GM10266 (cell line): ENCODE results near the gene SLC30A7.

Source experiments
- DNase-seq: peaks from one replicate; pipeline ENCODE4 v3.0.0; 2012; ENCODE audit errors: extremely low spot score
- TF ChIP-seq, protein P1 (sequence below): IDR thresholded peaks from 2 replicates; pipeline ENCODE4 v1.5.1; 2012; ENCODE audit warnings: mild to moderate bottlenecking, low read depth; ENCODE audit not compliant: control insufficient read depth, insufficient read depth; ENCODE audit errors: missing control alignments

Gene SLC30A7

GRCh38 chr1:100988121-100988520 lies 92.2 kb downstream of the SLC30A7 start:
- TF ChIP-seq, protein P1, sequence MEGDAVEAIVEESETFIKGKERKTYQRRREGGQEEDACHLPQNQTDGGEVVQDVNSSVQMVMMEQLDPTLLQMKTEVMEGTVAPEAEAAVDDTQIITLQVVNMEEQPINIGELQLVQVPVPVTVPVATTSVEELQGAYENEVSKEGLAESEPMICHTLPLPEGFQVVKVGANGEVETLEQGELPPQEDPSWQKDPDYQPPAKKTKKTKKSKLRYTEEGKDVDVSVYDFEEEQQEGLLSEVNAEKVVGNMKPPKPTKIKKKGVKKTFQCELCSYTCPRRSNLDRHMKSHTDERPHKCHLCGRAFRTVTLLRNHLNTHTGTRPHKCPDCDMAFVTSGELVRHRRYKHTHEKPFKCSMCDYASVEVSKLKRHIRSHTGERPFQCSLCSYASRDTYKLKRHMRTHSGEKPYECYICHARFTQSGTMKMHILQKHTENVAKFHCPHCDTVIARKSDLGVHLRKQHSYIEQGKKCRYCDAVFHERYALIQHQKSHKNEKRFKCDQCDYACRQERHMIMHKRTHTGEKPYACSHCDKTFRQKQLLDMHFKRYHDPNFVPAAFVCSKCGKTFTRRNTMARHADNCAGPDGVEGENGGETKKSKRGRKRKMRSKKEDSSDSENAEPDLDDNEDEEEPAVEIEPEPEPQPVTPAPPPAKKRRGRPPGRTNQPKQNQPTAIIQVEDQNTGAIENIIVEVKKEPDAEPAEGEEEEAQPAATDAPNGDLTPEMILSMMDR = no peak
- no peak for DNase-seq

GRCh38 chr1:100989306-100990077 lies 93.6 kb downstream of the SLC30A7 start:
- no peak for DNase-seq
- TF ChIP-seq, protein P1 = no peak

DNA sequence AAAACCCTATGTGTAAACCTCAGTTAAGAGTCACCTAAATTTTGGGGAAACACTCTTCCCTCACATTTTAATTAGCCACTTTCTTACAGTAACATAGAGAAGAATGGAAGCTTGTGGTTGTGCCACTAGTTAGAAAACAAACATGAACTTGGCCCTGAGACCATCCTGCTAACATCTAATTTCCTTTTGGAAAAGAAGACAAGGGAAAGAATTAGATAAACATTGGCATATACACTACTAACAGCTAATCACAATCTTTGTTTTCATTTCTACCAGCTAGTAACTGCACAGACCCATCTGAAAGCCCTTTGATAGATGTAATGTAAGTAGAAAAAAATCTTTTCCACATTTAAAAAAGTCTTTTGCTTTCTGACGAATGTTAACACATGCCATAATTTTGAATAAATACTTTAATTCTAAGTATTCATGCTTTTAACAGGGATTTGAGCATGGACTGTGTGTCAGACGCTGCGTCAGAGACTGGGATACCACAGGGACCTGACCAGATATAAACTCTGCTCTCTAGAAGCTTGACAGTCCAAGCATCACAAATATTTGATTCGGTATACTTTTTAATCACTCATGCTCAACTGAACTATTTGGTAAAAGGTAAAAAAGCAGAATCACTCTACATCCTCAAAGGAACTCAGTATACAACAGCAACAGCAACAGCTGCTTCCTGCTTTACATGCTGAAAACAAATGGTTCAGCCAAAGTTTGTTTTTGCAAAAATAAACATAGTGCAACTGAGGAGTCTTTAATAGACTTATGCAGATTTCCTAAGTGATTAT lies 99.5 kb downstream of the SLC30A7 start:
- no peak for DNase-seq
- TF ChIP-seq, protein P1 = no peak

DNA sequence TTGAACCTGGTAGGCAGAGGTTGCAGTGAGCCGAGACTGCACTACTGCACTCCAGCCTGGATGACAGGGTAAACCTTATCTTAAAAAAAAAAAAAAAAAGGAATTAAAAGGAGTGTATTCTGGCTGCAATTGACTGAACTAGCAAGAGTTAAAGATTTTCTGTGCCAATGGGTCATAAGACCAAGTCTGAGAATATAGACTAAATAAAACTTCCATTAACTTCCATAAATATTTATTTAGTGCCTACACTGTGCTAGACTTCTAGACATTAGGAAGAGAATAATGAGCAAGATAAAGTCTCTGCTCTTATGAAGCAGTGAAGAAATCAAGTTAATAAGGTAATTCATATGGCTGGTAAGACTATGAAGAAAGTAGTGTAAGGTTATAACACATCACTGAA lies 102.5 kb downstream of the SLC30A7 start:
- TF ChIP-seq, protein P1 = no peak
- DNase-seq = no peak

GRCh38 chr1:101000131-101000873 lies 104.4 kb downstream of the SLC30A7 start:
- TF ChIP-seq, protein P1 = no peak
- DNase-seq = no peak

DNA sequence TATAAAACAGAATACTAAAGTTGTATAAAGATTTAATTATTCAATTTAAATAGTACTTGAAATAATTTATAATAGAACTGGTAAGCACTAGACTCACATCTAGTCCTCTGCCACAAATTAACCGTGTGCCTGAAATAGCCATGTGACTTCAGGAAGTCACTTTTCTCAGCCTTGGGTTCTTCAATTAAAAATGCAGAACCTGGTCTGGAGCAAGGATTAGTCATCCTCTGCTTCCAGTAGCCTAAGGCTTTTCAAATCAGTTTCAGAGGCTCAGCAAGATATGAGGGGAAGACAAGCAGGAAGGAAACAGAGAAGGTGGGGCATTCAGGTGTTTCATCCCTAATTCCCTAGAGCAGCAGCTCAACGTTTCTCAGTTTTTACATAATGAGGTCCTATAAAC lies 106.7 kb downstream of the SLC30A7 start:
- TF ChIP-seq, protein P1 = no peak
- DNase-seq = no peak
